Adipocyte (in vitro differentiated cells): ENCODE measurements around the gene PARL.

Experiments
- DNase-seq: peaks from one replicate; pipeline ENCODE4 v3.0.0-alpha.2; 2015; ENCODE audit warnings: low read depth
- H3K27me3 ChIP-seq: replicated peaks from 2 replicates; pipeline ENCODE4 v1.7.0; 2013; ENCODE audit warnings: mild to moderate bottlenecking, low read length, moderate library complexity; ENCODE audit not compliant: control insufficient read depth, insufficient read depth
- H3K36me3 ChIP-seq: 2 replicates; pipeline ENCODE4 v1.7.0; 2013; ENCODE audit warnings: low read length, mild to moderate bottlenecking, moderate library complexity; ENCODE audit not compliant: control insufficient read depth, insufficient read depth, severe bottlenecking
- H3K4me1 ChIP-seq: 2 replicates; pipeline ENCODE4 v1.7.0; 2013; ENCODE audit warnings: mild to moderate bottlenecking, low read length, moderate library complexity; ENCODE audit not compliant: control insufficient read depth, insufficient read depth
- H3K4me3 ChIP-seq: 2 replicates; pipeline ENCODE4 v1.7.0; 2013; ENCODE audit warnings: mild to moderate bottlenecking, low read length, moderate library complexity
- H3K9ac ChIP-seq: 2 replicates; pipeline ENCODE4 v1.7.0; 2013; ENCODE audit warnings: mild to moderate bottlenecking, low read length, moderate library complexity
- H3K9me3 ChIP-seq: 2 replicates; pipeline ENCODE4 v1.7.0; 2013; ENCODE audit warnings: mild to moderate bottlenecking, low read length, moderate library complexity; ENCODE audit not compliant: control insufficient read depth

Gene PARL

GRCh38 chr3:183779896-183780465 is 104.7 kb downstream of the PARL start:
- H3K4me1 ChIP-seq: peaks cover 12% of the 10 kb centered on the region
- H3K27me3 ChIP-seq: no peaks in the 10 kb centered on the region
- DNase-seq: peak; percentile 37
- no peaks in the 10 kb centered on the region for H3K9me3 ChIP-seq
- H3K36me3 ChIP-seq: peaks cover 63% of the 10 kb centered on the region
- no peak overlapping the region for H3K4me3 ChIP-seq
- H3K9ac ChIP-seq: no peak overlapping the region
